Endodermal cell (in vitro differentiated cells): ENCODE results near the gene CHD3. TPM values are rescaled to one million over a fixed set of nuclear protein-coding genes. Genes with fewer than 3 reads are reported as not detected.

Source experiments
- DNase-seq: peaks from one replicate; pipeline ENCODE4 v3.0.0-alpha.2; 2017
- H3K27ac ChIP-seq: 2 replicates; pipeline ENCODE4 v1.5.1; 2013; ENCODE audit warnings: mild to moderate bottlenecking, low read depth, low read length, moderate library complexity
- H3K27me3 ChIP-seq: 2 replicates; pipeline ENCODE4 v1.6.1; 2013; ENCODE audit warnings: mild to moderate bottlenecking, low read length, moderate library complexity; ENCODE audit not compliant: insufficient read depth, control insufficient read depth, poor library complexity, severe bottlenecking
- H3K36me3 ChIP-seq: 2 replicates; pipeline ENCODE4 v1.7.0; 2013; ENCODE audit warnings: mild to moderate bottlenecking, low read length, moderate library complexity; ENCODE audit not compliant: control insufficient read depth, insufficient read depth
- H3K4me1 ChIP-seq: one replicate; pipeline ENCODE4 v1.7.0; 2013; ENCODE audit warnings: low read length; ENCODE audit not compliant: control insufficient read depth, insufficient read depth
- H3K4me3 ChIP-seq: 2 replicates; pipeline ENCODE4 v1.5.1; 2013; ENCODE audit warnings: mild to moderate bottlenecking, low read length, moderate library complexity
- H3K9ac ChIP-seq: 2 replicates; pipeline ENCODE4 v1.6.1; 2013; ENCODE audit warnings: mild to moderate bottlenecking, low read length, moderate library complexity; ENCODE audit not compliant: poor library complexity, severe bottlenecking; ENCODE audit errors: extremely low read depth
- H3K9me3 ChIP-seq: 2 replicates; pipeline ENCODE4 v1.6.1; 2013; ENCODE audit warnings: mild to moderate bottlenecking, low read length, moderate library complexity; ENCODE audit not compliant: control insufficient read depth
- H3K27ac Mint-ChIP-seq: 2 replicates; pipeline ENCODE4 v1.8.0; 2020; ENCODE audit warnings: mixed read lengths
- H3K27me3 Mint-ChIP-seq: 2 replicates; pipeline ENCODE4 v1.8.0; 2021; ENCODE audit warnings: mild to moderate bottlenecking, mixed read lengths; ENCODE audit not compliant: insufficient read depth
- H3K36me3 Mint-ChIP-seq: 2 replicates; pipeline ENCODE4 v1.8.0; 2020; ENCODE audit warnings: low read depth, mixed read lengths
- H3K4me1 Mint-ChIP-seq: 2 replicates; pipeline ENCODE4 v1.8.0; 2020; ENCODE audit warnings: mixed read lengths
- H3K4me3 Mint-ChIP-seq: 2 replicates; pipeline ENCODE4 v1.8.0; 2020; ENCODE audit warnings: mild to moderate bottlenecking, moderate library complexity, mixed read lengths
- H3K9me3 Mint-ChIP-seq: 2 replicates; pipeline ENCODE4 v1.8.0; 2020; ENCODE audit warnings: mild to moderate bottlenecking, mixed read lengths
- WGBS, 2 experiments: methylation state at CpG; one replicate each; pipeline versions ENCODE4 v1.1.5 to v1.1.7; 2013; ENCODE audit warnings: missing lambda C conversion rate in 2 of 2, mixed read lengths in 1 of 2; ENCODE audit not compliant: insufficient coverage in 1 of 2, insufficient read length in 1 of 2; 5-methylcytosine and 5-hydroxymethylcytosine counted together
- total RNA-seq, 2 donors: library from RNA; stranded (reverse); fragmentation: NEBNext Ultra II Directional in 1 of 2; extraction: Animal tissue kit (Norgen Biotek cat#: 25700) in 1 of 2; gene quantifications; 2 replicates in 1 of 2; 3 replicates in 1 of 2; pipeline ENCODE4 v1.2.1, GENCODE V29; 2021
- TF ChIP-seq, protein P1 (sequence below): fragments of 200-600 bp; sonication (generic); conservative IDR thresholded peaks from 2 replicates; pipeline ENCODE4 v1.5.0; 2021; ENCODE audit warnings: antibody characterized with exemption, mild to moderate bottlenecking

Gene CHD3
- total RNA-seq, 2 donors from 2014 or later = 55.0 to 64.1 TPM

- H3K36me3 Mint-ChIP-seq = peaks cover 13% of the 10 kb centered on the region
- peak overlapping the region; percentile 83 for H3K27ac Mint-ChIP-seq
- Histone ChIP-seq H3K27ac (no peak overlapping the region), H3K9ac (peak overlapping the region; percentile 71), H3K4me3 (peak overlapping the region; percentile 93), H3K36me3 (peaks cover 11% of the 10 kb centered on the region), H3K4me1 (peaks cover 11% of the 10 kb centered on the region), H3K27me3 (no peaks in the 10 kb centered on the region), H3K9me3 (no peaks in the 10 kb centered on the region)
- H3K27me3 Mint-ChIP-seq = peaks cover 2% of the 10 kb centered on the region
- 69% methylated on average over 1 of the region's 1 CpG; no CpG with 5 or more reads in 1 of the 2 experiments for WGBS, 2 experiments
- no peaks in the 10 kb centered on the region for H3K9me3 Mint-ChIP-seq
- peaks cover 41% of the 10 kb centered on the region for H3K4me1 Mint-ChIP-seq
- TF ChIP-seq, protein P1, sequence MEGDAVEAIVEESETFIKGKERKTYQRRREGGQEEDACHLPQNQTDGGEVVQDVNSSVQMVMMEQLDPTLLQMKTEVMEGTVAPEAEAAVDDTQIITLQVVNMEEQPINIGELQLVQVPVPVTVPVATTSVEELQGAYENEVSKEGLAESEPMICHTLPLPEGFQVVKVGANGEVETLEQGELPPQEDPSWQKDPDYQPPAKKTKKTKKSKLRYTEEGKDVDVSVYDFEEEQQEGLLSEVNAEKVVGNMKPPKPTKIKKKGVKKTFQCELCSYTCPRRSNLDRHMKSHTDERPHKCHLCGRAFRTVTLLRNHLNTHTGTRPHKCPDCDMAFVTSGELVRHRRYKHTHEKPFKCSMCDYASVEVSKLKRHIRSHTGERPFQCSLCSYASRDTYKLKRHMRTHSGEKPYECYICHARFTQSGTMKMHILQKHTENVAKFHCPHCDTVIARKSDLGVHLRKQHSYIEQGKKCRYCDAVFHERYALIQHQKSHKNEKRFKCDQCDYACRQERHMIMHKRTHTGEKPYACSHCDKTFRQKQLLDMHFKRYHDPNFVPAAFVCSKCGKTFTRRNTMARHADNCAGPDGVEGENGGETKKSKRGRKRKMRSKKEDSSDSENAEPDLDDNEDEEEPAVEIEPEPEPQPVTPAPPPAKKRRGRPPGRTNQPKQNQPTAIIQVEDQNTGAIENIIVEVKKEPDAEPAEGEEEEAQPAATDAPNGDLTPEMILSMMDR = no peak
- H3K4me3 Mint-ChIP-seq = peak overlapping the region; percentile 82
- no peak for DNase-seq
Observed at GRCh38 chr17:7840441-7840840, 48.1 kb upstream of the CHD3 start.

DNA sequence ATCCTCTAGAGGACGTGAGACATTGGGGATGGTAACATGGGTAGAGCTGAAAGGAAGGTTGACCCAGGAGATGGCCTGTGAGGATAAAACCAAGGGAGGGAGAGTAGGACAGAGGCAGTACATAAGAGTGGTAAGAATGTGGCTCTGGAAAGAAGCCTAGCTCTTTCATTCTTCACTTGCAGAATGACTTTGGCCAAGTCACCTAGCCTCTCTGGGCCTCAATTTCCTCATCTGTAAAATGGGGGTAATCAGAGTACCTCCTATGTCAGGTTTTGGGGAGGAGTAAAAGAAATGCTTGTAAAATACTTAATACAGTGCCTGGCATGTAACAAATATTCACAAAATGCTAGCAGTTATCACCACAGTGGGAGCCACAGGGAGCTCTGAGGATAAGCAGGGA, 47.7 kb upstream of the CHD3 start:
- DNase-seq = no peak
- TF ChIP-seq, protein P1 = no peak
- no peaks in the 10 kb centered on the region for H3K9me3 ChIP-seq
- H3K4me3 Mint-ChIP-seq = peak overlapping the region; percentile 82
- H3K9me3 Mint-ChIP-seq = no peaks in the 10 kb centered on the region
- peaks cover 11% of the 10 kb centered on the region for H3K4me1 ChIP-seq
- H3K4me1 Mint-ChIP-seq = peaks cover 41% of the 10 kb centered on the region
- H3K27ac Mint-ChIP-seq = peak overlapping the region; percentile 83
- peak overlapping the region; percentile 93 for H3K4me3 ChIP-seq
- no peaks in the 10 kb centered on the region for H3K27me3 ChIP-seq
- peak overlapping the region; percentile 71 for H3K9ac ChIP-seq
- 74% methylated on average over 1 of the region's 1 CpG; no CpG with 5 or more reads in 1 of the 2 experiments for WGBS, 2 experiments
- H3K27me3 Mint-ChIP-seq = peaks cover 2% of the 10 kb centered on the region
- H3K36me3 Mint-ChIP-seq = peaks cover 15% of the 10 kb centered on the region
- H3K27ac ChIP-seq = peak overlapping the region; percentile 92
- H3K36me3 ChIP-seq = peaks cover 15% of the 10 kb centered on the region

DNA sequence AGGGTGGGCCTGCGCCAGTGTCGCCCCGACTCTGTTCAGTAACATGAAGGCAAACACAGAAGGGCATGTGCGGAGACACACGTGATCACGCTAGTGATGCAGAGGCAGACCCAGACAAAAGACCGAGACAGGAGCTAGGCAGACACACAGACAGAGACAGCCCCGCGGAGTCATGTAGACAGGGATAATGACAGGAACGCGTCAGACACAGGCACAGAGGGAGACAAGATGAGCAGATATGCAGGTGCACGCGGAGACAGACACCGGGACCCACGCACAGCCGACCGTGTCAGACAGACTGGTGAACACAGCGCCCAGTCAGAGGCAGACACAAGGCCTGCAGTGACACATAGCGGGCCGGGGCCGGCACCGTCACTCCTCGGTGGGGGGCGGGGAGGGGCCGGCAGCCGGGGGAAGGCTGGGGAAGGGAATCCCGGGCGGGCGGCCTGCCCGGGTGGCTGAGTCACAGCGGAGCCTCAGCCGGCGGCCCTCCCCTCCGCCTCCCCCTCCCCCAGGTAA, 47.1 kb upstream of the CHD3 start:
- Mint-ChIP-seq H3K4me3 (peak overlapping the region; percentile 82), H3K4me1 (peaks cover 41% of the 10 kb centered on the region), H3K27ac (peak overlapping the region; percentile 77), H3K36me3 (peaks cover 17% of the 10 kb centered on the region), H3K27me3 (peaks cover 2% of the 10 kb centered on the region), H3K9me3 (no peaks in the 10 kb centered on the region)
- Histone ChIP-seq H3K27ac (peak overlapping the region; percentile 92), H3K9ac (peak overlapping the region; percentile 71), H3K36me3 (peaks cover 15% of the 10 kb centered on the region), H3K4me3 (peak overlapping the region; percentile 93), H3K4me1 (peaks cover 11% of the 10 kb centered on the region), H3K9me3 (no peaks in the 10 kb centered on the region), H3K27me3 (no peaks in the 10 kb centered on the region)
- DNase-seq = no peak
- TF ChIP-seq, protein P1 = no peak
- 5% methylated on average over 26 to 34 of the region's 34 CpGs for whole genome bisulfite sequencing, 2 experiments
